ENCODE results near the gene YLPM1.

- no peak for TF ChIP-seq POLR2A (IDR thresholded peaks at IDR 0.05)
- TF ChIP-seq, protein P1, sequence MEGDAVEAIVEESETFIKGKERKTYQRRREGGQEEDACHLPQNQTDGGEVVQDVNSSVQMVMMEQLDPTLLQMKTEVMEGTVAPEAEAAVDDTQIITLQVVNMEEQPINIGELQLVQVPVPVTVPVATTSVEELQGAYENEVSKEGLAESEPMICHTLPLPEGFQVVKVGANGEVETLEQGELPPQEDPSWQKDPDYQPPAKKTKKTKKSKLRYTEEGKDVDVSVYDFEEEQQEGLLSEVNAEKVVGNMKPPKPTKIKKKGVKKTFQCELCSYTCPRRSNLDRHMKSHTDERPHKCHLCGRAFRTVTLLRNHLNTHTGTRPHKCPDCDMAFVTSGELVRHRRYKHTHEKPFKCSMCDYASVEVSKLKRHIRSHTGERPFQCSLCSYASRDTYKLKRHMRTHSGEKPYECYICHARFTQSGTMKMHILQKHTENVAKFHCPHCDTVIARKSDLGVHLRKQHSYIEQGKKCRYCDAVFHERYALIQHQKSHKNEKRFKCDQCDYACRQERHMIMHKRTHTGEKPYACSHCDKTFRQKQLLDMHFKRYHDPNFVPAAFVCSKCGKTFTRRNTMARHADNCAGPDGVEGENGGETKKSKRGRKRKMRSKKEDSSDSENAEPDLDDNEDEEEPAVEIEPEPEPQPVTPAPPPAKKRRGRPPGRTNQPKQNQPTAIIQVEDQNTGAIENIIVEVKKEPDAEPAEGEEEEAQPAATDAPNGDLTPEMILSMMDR (IDR thresholded peaks at IDR 0.05) = no peak
These were observed 30.7 kb upstream of the YLPM1 start for GRCh38 chr14:74732387-74732786.
